ENCODE measurements around the gene RAPGEF1. TPM values are rescaled to one million over a fixed set of nuclear protein-coding genes. Genes with fewer than 3 reads are reported as not detected.

The RAPGEF1 gene
- total RNA-seq, 1 experiment from 2014 or later, result 25.2 TPM

GRCh38 chr9:131612851-131613250, 127.0 kb downstream of the RAPGEF1 start:
- H3K27me3 ChIP-seq (ENCODE audit: low read length), result no peaks in the 10 kb centered on the region
- peaks cover 16% of the 10 kb centered on the region for H3K4me1 ChIP-seq (ENCODE audit: insufficient read depth, low read length)
- no peak overlapping the region for H3K9ac ChIP-seq (ENCODE audit: low read length)
- H3K27ac ChIP-seq (ENCODE audit: low read length), result no peak overlapping the region
- BruUV-seq (replicated peaks), result no TSS peak
- H3F3A ChIP-seq (ENCODE audit: low read length, unreplicated experiment), result no peaks in the 10 kb centered on the region
- no peak for DNase-seq
- H3K79me2 ChIP-seq (ENCODE audit: low read length), result no peaks in the 10 kb centered on the region
- ChIA-PET CTCF (no interaction called here), POLR2A (ENCODE audit: unreplicated experiment) (no interaction called here)
- ATAC-seq, result no peak
- H3K9me2 ChIP-seq (replicated peaks; ENCODE audit: low read length), result no peaks in the 10 kb centered on the region
- no peaks in the 10 kb centered on the region for H3K9me3 ChIP-seq (ENCODE audit: low read length)
- H2AFZ ChIP-seq (ENCODE audit: low read length), result no peak overlapping the region
- TF ChIP-seq EZH2 (IDR thresholded peaks at IDR 0.05; ENCODE audit: low read length, unreplicated experiment) (no peak), CTCF (conservative IDR thresholded peaks at IDR 0.05; ENCODE audit: low read depth, low read length) (no peak)
- H3K4me3 ChIP-seq (ENCODE audit: low read length), result no peak overlapping the region
- intact Hi-C loops (cut with micrococcal nuclease), result no loop called here
- no peaks in the 10 kb centered on the region for H4K20me1 ChIP-seq (ENCODE audit: low read length)
- no peak overlapping the region for H3K4me2 ChIP-seq (ENCODE audit: low read length)
- H3K36me3 ChIP-seq (ENCODE audit: low read depth, low read length), result no peaks in the 10 kb centered on the region

GRCh38 chr9:131611586-131612315, 128.1 kb downstream of the RAPGEF1 start:
- Histone ChIP-seq H3K36me3 (ENCODE audit: low read depth, low read length) (no peaks in the 10 kb centered on the region), H3K9me2 (replicated peaks; ENCODE audit: low read length) (no peaks in the 10 kb centered on the region), H3F3A (ENCODE audit: low read length, unreplicated experiment) (no peaks in the 10 kb centered on the region), H3K4me2 (ENCODE audit: low read length) (no peak overlapping the region), H2AFZ (ENCODE audit: low read length) (no peak overlapping the region), H3K9me3 (ENCODE audit: low read length) (no peaks in the 10 kb centered on the region), H3K27ac (ENCODE audit: low read length) (no peak overlapping the region), H3K79me2 (ENCODE audit: low read length) (no peaks in the 10 kb centered on the region), H3K4me1 (ENCODE audit: insufficient read depth, low read length) (peaks cover 16% of the 10 kb centered on the region), H3K9ac (ENCODE audit: low read length) (no peak overlapping the region), H3K4me3 (ENCODE audit: low read length) (no peak overlapping the region), H3K27me3 (ENCODE audit: low read length) (no peaks in the 10 kb centered on the region), H4K20me1 (ENCODE audit: low read length) (no peaks in the 10 kb centered on the region)
- no peak for DNase-seq
- ChIA-PET CTCF (no interaction called here), POLR2A (ENCODE audit: unreplicated experiment) (no interaction called here)
- no peak for TF ChIP-seq CTCF (conservative IDR thresholded peaks at IDR 0.05; ENCODE audit: low read depth, low read length)
- TF ChIP-seq EZH2 (IDR thresholded peaks at IDR 0.05; ENCODE audit: low read length, unreplicated experiment), result no peak
- TF ChIP-seq EZH2phosphoT487 (IDR thresholded peaks at IDR 0.05; ENCODE audit: borderline replicate concordance, low read length), result no peak
- no peak for ATAC-seq
- BruUV-seq (replicated peaks), result no TSS peak
- intact Hi-C loops (cut with micrococcal nuclease), result no loop called here

- intact Hi-C loops (cut with micrococcal nuclease), result no loop called here
- Histone ChIP-seq H3K9me3 (ENCODE audit: low read length) (no peaks in the 10 kb centered on the region), H3K9ac (ENCODE audit: low read length) (no peak overlapping the region)
Observed at GRCh38 chr9:131610231-131610761, 129.6 kb downstream of the RAPGEF1 start.

More at GRCh38 chr9:131610231-131610761, 129.6 kb downstream of the RAPGEF1 start:
- Histone ChIP-seq H3K4me3 (ENCODE audit: low read length) (no peak overlapping the region), H3K27ac (ENCODE audit: low read length) (no peak overlapping the region), H2AFZ (ENCODE audit: low read length) (no peak overlapping the region), H3K9me2 (replicated peaks; ENCODE audit: low read length) (no peaks in the 10 kb centered on the region), H3K36me3 (ENCODE audit: low read depth, low read length) (no peaks in the 10 kb centered on the region), H3K4me2 (ENCODE audit: low read length) (no peak overlapping the region), H3F3A (ENCODE audit: low read length, unreplicated experiment) (no peaks in the 10 kb centered on the region), H3K4me1 (ENCODE audit: insufficient read depth, low read length) (peaks cover 16% of the 10 kb centered on the region), H4K20me1 (ENCODE audit: low read length) (no peaks in the 10 kb centered on the region), H3K27me3 (ENCODE audit: low read length) (no peaks in the 10 kb centered on the region), H3K79me2 (ENCODE audit: low read length) (no peaks in the 10 kb centered on the region)
- CTCF ChIA-PET, result no interaction called here
- DNase-seq (no peak), ATAC-seq (no peak)
- no TSS peak for BruUV-seq (replicated peaks)
- TF ChIP-seq EZH2phosphoT487 (IDR thresholded peaks at IDR 0.05; ENCODE audit: borderline replicate concordance, low read length) (no peak), EZH2 (IDR thresholded peaks at IDR 0.05; ENCODE audit: low read length, unreplicated experiment) (no peak), CTCF (conservative IDR thresholded peaks at IDR 0.05; ENCODE audit: low read depth, low read length) (no peak)
- POLR2A ChIA-PET (ENCODE audit: unreplicated experiment), result no interaction called here

Data from PC-3 (cell line).